Measurements from ENCODE around the gene RAB27A. TPM values are rescaled to one million over a fixed set of nuclear protein-coding genes. Genes with fewer than 3 reads are reported as not detected.

RAB27A gene
- total RNA-seq, 2 donors from 2014 or later, result 27.6 to 50.6 TPM

DNA sequence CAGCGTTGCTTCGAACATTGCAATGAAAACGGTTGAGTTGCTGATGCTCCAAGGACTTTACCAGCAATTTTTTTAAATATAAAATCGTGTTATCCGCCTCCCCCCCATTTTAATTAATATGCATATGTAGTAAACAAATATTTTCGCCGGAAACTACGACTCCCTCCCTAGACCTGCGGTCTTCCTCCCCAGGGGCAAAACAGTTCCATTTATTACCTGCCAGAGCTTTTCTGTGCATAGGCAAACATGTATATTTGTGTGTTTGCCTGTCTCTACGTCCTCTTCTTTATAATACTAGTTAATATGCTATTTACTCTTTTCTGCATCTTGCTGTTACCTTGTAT is 92.3 kb downstream of the RAB27A start:
- 0% methylated on average over 10 of the region's 10 CpGs for WGBS
- H3K4me1 ChIP-seq (replicated peaks), result no peaks in the 10 kb centered on the region
- H3K4me3 ChIP-seq, result peak overlapping the region; percentile 65 to 88
- no peaks in the 10 kb centered on the region for H3K9me3 ChIP-seq
- no peaks in the 10 kb centered on the region for H3K27me3 ChIP-seq (replicated peaks; ENCODE audit: insufficient read depth)
- intact Hi-C loops (cut with DNase I), result no loop called here
- peak overlapping the region; percentile 84 to 92 for H3K27ac ChIP-seq
- H3K36me3 ChIP-seq, result no peaks in the 10 kb centered on the region
- TF ChIP-seq, protein P1, sequence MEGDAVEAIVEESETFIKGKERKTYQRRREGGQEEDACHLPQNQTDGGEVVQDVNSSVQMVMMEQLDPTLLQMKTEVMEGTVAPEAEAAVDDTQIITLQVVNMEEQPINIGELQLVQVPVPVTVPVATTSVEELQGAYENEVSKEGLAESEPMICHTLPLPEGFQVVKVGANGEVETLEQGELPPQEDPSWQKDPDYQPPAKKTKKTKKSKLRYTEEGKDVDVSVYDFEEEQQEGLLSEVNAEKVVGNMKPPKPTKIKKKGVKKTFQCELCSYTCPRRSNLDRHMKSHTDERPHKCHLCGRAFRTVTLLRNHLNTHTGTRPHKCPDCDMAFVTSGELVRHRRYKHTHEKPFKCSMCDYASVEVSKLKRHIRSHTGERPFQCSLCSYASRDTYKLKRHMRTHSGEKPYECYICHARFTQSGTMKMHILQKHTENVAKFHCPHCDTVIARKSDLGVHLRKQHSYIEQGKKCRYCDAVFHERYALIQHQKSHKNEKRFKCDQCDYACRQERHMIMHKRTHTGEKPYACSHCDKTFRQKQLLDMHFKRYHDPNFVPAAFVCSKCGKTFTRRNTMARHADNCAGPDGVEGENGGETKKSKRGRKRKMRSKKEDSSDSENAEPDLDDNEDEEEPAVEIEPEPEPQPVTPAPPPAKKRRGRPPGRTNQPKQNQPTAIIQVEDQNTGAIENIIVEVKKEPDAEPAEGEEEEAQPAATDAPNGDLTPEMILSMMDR (IDR thresholded peaks at IDR 0.05), result no peak
- TF ChIP-seq POLR2AphosphoS5 (IDR thresholded peaks at IDR 0.05) (no peak), POLR2A (IDR thresholded peaks at IDR 0.05) (no peak)
- no peak for DNase-seq (ENCODE audit: low spot score)

DNA sequence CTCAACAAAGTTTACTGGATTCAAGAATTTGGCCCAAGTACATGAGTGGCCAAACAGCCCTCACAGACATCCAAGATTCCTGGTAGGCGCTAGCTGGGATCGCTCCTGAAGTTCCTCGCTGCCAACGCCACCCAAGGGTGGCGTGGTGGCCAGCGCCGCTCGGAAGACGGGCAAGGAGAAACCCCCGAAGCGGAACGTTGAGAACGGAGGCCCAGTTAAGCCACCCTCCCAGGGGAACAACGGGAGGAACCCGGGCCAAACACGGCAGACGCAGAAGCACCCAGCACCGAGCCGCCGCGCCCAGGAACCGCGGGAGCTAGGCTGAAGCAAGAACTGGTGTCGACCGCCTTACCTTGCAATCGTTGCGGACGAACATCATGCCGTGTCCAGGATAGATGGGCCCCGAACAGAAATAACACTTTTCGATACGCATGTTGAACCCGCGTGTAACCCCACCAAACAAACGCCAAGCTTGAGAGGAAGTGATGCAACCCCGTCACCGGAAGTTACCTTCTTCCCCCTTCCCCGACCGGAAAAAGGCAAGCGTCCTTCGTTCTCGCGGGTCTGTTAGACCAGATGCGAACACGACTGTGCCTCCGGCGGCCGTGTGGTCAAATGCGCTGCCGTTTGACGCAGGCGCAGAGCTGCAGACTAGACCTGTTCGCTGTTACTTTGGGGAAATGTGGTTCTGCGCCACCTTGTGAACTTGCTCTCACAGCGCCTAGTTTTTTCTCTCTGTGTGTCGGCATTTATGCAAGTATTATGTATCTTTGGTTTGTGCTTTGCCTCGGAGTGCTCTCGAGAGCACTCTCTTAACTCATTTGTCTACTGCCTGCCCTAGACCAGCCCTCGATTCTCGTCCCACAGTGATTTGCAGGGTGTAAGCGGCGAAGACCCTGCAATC is 92.9 kb downstream of the RAB27A start, which contains the start of gene RSL24D1:
TSS of gene RSL24D1 (minus strand) at position 484 of the 904 bp plus-strand sequence. CDS start at position 433, 51 bp downstream.
- peak within 1 kb of the TSS; percentile 84 to 92 for H3K27ac ChIP-seq
- H3K9me3 ChIP-seq, result no peaks in the 10 kb centered on the region
- TF ChIP-seq, protein P1 (IDR thresholded peaks at IDR 0.05), result peak in 3 of 4 experiments; percentile 30 to 58 (median 57)
- TF ChIP-seq POLR2A (IDR thresholded peaks at IDR 0.05), result peak; percentile 75
- peak; percentile 99 for TF ChIP-seq POLR2AphosphoS5 (IDR thresholded peaks at IDR 0.05)
- H3K4me1 ChIP-seq (replicated peaks), result no peaks in the 10 kb centered on the region
- peak; percentile 97 for DNase-seq (ENCODE audit: low spot score)
- intact Hi-C loops (cut with DNase I), result no loop called here
- no peaks in the 10 kb centered on the region for H3K36me3 ChIP-seq
- H3K27me3 ChIP-seq (replicated peaks; ENCODE audit: insufficient read depth), result no peaks in the 10 kb centered on the region
- peak within 1 kb of the TSS; percentile 65 to 88 for H3K4me3 ChIP-seq
- under 1% methylated on average over 61 of the region's 62 CpGs for WGBS

DNA sequence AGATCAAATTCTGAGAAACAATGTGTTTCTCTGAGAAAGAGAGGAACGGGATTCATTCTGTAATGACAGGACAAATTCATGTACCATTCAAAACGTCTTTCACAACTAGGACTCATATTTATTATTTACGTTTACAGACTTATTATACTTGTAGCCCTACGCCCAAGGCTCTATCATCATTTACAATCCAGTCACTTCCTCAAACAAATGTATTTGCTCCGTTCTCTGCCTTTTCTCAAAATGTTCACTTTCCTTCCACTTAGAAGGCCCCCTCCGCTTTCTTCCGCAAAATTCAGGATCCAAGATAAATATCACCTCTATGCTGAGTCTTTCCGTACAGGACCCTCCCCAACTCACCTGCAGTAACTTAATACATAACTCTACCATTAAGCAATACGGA is 93.6 kb downstream of the RAB27A start:
- no peaks in the 10 kb centered on the region for H3K36me3 ChIP-seq
- H3K4me3 ChIP-seq, result peak overlapping the region; percentile 65 to 88
- peak overlapping the region; percentile 84 to 92 for H3K27ac ChIP-seq
- H3K27me3 ChIP-seq (replicated peaks; ENCODE audit: insufficient read depth), result no peaks in the 10 kb centered on the region
- DNase-seq (ENCODE audit: low spot score), result no peak
- TF ChIP-seq, protein P1 (IDR thresholded peaks at IDR 0.05), result no peak
- TF ChIP-seq POLR2A (IDR thresholded peaks at IDR 0.05), result no peak
- no peak for TF ChIP-seq POLR2AphosphoS5 (IDR thresholded peaks at IDR 0.05)
- intact Hi-C loops (cut with DNase I), result no loop called here
- 2% methylated on average over 9 of the region's 9 CpGs for WGBS
- no peaks in the 10 kb centered on the region for H3K9me3 ChIP-seq
- no peaks in the 10 kb centered on the region for H3K4me1 ChIP-seq (replicated peaks)

DNA sequence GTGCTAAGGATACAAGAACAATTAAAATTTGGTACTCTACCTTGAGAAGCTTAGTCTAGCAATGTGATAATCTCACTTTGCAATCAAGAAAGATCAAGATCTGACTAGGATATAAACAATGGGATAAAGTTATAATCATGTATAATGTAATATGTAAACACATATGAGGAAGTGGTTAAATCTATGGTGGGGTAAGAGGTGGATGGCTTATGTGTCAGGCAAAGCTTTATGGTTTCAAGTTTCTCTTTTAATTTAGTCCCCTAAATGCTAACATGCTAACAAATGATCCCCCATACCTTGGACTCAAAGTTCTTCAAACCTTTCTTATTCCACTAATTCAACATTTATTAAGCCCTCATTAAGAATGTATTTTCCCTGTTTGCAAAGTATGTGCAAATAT is 95.4 kb downstream of the RAB27A start:
- no peak for DNase-seq (ENCODE audit: low spot score)
- no peak overlapping the region for H3K4me3 ChIP-seq
- TF ChIP-seq POLR2A (IDR thresholded peaks at IDR 0.05), result no peak
- TF ChIP-seq, protein P1 (IDR thresholded peaks at IDR 0.05), result no peak
- TF ChIP-seq POLR2AphosphoS5 (IDR thresholded peaks at IDR 0.05), result no peak
- H3K4me1 ChIP-seq (replicated peaks), result no peaks in the 10 kb centered on the region
- H3K9me3 ChIP-seq, result no peaks in the 10 kb centered on the region
- H3K36me3 ChIP-seq, result no peaks in the 10 kb centered on the region
- intact Hi-C loops (cut with DNase I), result no loop called here
- H3K27ac ChIP-seq, result no peak overlapping the region
- H3K27me3 ChIP-seq (replicated peaks; ENCODE audit: insufficient read depth), result no peaks in the 10 kb centered on the region

DNA sequence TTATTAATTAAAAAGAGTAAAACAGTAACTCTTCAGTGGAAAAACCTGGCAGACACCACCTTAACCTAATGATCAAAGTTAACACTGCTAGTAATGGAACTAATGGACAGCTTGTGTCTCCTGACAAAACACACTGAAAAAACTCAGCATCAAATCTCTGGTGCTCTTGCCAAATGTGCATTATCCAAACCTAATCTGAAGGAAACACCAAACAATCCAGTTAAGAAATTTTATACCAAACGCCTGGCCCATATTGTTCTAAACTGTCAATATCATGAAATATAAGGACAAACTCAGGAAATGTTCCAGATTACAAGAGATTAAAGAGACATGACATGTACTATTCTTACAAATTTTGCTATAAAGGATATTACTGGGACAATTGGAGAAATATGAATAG is 103.3 kb downstream of the RAB27A start:
- DNase-seq (ENCODE audit: low spot score), result no peak
- no peaks in the 10 kb centered on the region for H3K36me3 ChIP-seq

More for the DNA sequence above, 103.3 kb downstream of the RAB27A start:
- Histone ChIP-seq H3K27me3 (replicated peaks; ENCODE audit: insufficient read depth) (no peaks in the 10 kb centered on the region), H3K27ac (no peak overlapping the region), H3K9me3 (no peaks in the 10 kb centered on the region), H3K4me1 (replicated peaks) (no peaks in the 10 kb centered on the region), H3K4me3 (no peak overlapping the region)
- TF ChIP-seq, protein P1 (IDR thresholded peaks at IDR 0.05), result no peak
- TF ChIP-seq POLR2AphosphoS5 (IDR thresholded peaks at IDR 0.05), result no peak
- no peak for TF ChIP-seq POLR2A (IDR thresholded peaks at IDR 0.05)
- 39% methylated on average over 1 of the region's 1 CpG for WGBS
- intact Hi-C loops (cut with DNase I), result no loop called here

All from prostate gland (tissue), 2 donors.